GM12878 (cell line): ENCODE measurements around the gene MACROD2.

ENCODE experiments used
- EGR1 ChIP-seq, 2 experiments: IDR thresholded peaks; 1 replicate in 1 of 2; 2 replicates in 1 of 2; pipeline ENCODE4 v1.6.1; 2011 to 2012; ENCODE audit warnings: low read depth in 2 of 2, low read length in 2 of 2, borderline replicate concordance in 1 of 2, mild to moderate bottlenecking in 1 of 2, moderate library complexity in 1 of 2
- ESRRA ChIP-seq: IDR thresholded peaks from 2 replicates; pipeline ENCODE4 v1.6.1; 2012; ENCODE audit warnings: mild to moderate bottlenecking, low read length, improper control_type of control experiment
- HSF1 ChIP-seq: fragments of 150-350 bp; IDR thresholded peaks from 2 replicates; pipeline ENCODE4 v1.6.1; 2014; ENCODE audit warnings: mild to moderate bottlenecking, low read depth, low read length
- RAD21 ChIP-seq: IDR thresholded peaks from 2 replicates; pipeline ENCODE4 v1.6.1; 2011; ENCODE audit warnings: mild to moderate bottlenecking, low read depth, low read length, moderate library complexity; ENCODE audit not compliant: insufficient read depth
- RFX5 ChIP-seq: IDR thresholded peaks from 2 replicates; pipeline ENCODE4 v1.6.1; 2011; ENCODE audit warnings: low read depth, low read length, improper control_type of control experiment
- TCF7 ChIP-seq: IDR thresholded peaks from 2 replicates; pipeline ENCODE4 v1.6.1; 2014; ENCODE audit warnings: antibody characterized with exemption, borderline replicate concordance

GRCh38 chr20:15396026-15396425 lies 1400.7 kb downstream of the MACROD2 start:
- no peak for TF ChIP-seq EGR1 (IDR thresholded peaks at IDR 0.05; ENCODE audit: borderline replicate concordance in 1 of 2, low read depth in 2 of 2, low read length in 2 of 2)
- TF ChIP-seq RAD21: no peak
- no peak for TF ChIP-seq TCF7
- TF ChIP-seq HSF1: no peak
- no peak for TF ChIP-seq ESRRA
- no peak for TF ChIP-seq RFX5
